Measurements from ENCODE around the gene MICAL1.
A peak's percentile ranks its signal among the peaks of the same experiment; 100 is the strongest.

DNA sequence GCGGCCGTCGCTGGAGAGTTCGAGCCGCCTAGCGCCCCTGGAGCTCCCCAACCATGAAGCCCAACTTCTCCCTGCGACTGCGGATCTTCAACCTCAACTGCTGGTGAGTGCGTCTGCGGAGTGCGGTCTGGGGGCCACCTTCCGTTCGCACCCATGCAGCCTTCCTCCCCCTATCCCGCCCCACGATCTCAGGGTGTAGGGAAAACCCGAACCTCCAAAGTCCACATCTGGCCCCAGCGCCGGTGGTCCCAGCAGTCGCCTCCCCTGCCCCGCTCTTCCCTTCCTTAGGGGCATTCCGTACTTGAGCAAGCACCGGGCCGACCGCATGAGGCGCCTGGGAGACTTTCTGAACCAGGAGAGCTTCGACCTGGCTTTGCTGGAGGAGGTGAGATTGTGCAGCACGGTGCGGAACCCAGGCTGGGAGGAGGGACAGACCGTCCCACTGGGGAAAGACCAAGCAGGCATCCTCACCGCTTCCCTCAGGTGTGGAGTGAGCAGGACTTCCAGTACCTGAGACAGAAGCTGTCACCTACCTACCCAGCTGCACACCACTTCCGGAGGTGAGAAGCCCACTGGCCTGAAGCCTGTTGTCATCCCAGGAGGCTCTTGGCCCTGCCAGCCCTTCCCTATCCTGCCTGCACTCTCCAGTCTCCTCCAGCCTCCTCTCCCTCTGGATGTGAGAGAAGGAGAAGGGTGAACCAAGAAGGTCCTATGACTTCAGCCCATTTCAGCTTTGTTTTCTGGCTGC, 14.3 kb downstream of the MICAL1 start:
- TF ChIP-seq, protein P1, sequence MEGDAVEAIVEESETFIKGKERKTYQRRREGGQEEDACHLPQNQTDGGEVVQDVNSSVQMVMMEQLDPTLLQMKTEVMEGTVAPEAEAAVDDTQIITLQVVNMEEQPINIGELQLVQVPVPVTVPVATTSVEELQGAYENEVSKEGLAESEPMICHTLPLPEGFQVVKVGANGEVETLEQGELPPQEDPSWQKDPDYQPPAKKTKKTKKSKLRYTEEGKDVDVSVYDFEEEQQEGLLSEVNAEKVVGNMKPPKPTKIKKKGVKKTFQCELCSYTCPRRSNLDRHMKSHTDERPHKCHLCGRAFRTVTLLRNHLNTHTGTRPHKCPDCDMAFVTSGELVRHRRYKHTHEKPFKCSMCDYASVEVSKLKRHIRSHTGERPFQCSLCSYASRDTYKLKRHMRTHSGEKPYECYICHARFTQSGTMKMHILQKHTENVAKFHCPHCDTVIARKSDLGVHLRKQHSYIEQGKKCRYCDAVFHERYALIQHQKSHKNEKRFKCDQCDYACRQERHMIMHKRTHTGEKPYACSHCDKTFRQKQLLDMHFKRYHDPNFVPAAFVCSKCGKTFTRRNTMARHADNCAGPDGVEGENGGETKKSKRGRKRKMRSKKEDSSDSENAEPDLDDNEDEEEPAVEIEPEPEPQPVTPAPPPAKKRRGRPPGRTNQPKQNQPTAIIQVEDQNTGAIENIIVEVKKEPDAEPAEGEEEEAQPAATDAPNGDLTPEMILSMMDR (IDR thresholded peaks at IDR 0.05; ENCODE audit: poor library complexity, severe bottlenecking) = peak; percentile 61
- TF ChIP-seq TAF1 (IDR thresholded peaks at IDR 0.05; ENCODE audit: low read depth) (peak; percentile 4), POLR2AphosphoS5 (IDR thresholded peaks at IDR 0.05) (no peak), EP300 (conservative IDR thresholded peaks at IDR 0.05; ENCODE audit: poor library complexity, severe bottlenecking) (no peak)

All from neural cell (in vitro differentiated cells).